Right forelimb (tissue), 1 donor: ENCODE measurements around the gene UROS.

Experiments used
- DNase-seq: peaks from one replicate; pipeline ENCODE4 v3.0.0-alpha.2; 2018

The UROS gene

GRCh38 chr10:125828311-125828710, 5.3 kb upstream of the UROS start:
- DNase-seq, result no peak

GRCh38 chr10:125827133-125827532, 4.1 kb upstream of the UROS start:
- DNase-seq, result no peak

GRCh38 chr10:125824736-125825135, 1.7 kb upstream of the UROS start:
- DNase-seq, result no peak

- DNase-seq, result no peak
Measured at GRCh38 chr10:125823663-125824251, 699 bp upstream of the UROS start.

GRCh38 chr10:125820701-125821100, 2.4 kb downstream of the UROS start:
- DNase-seq, result no peak

GRCh38 chr10:125817337-125817946, 5.6 kb downstream of the UROS start:
- no peak for DNase-seq

GRCh38 chr10:125816548-125816947, 6.5 kb downstream of the UROS start:
- no peak for DNase-seq

GRCh38 chr10:125815764-125816163, 7.3 kb downstream of the UROS start:
- no peak for DNase-seq

- no peak for DNase-seq
Measured at GRCh38 chr10:125812128-125812750, 10.8 kb downstream of the UROS start.

GRCh38 chr10:125811251-125811650, 11.8 kb downstream of the UROS start:
- no peak for DNase-seq

- no peak for DNase-seq
Measured at GRCh38 chr10:125808047-125808446, 15.0 kb downstream of the UROS start.

GRCh38 chr10:125802739-125803138, 20.3 kb downstream of the UROS start:
- DNase-seq, result no peak

- DNase-seq, result no peak
Measured at GRCh38 chr10:125802131-125802530, 20.9 kb downstream of the UROS start.

- no peak for DNase-seq
Measured at GRCh38 chr10:125801574-125801973, 21.5 kb downstream of the UROS start.

- DNase-seq, result no peak
Measured at GRCh38 chr10:125799451-125800182, 23.4 kb downstream of the UROS start.

GRCh38 chr10:125797994-125798662, 24.9 kb downstream of the UROS start:
- no peak for DNase-seq

GRCh38 chr10:125797424-125797823, 25.6 kb downstream of the UROS start:
- DNase-seq, result no peak

- DNase-seq, result no peak
Measured at GRCh38 chr10:125795637-125796190, 27.3 kb downstream of the UROS start.

GRCh38 chr10:125795128-125795527, 27.9 kb downstream of the UROS start:
- DNase-seq, result no peak

GRCh38 chr10:125792342-125793300, 30.4 kb downstream of the UROS start:
- no peak for DNase-seq

- peak; percentile 19 for DNase-seq
Measured at GRCh38 chr10:125788156-125789034, 34.7 kb downstream of the UROS start.
